Mesenteric fat pad (tissue), 1 donor: Measurements from ENCODE around the gene C18orf63. TPM values are rescaled to one million over a fixed set of nuclear protein-coding genes. Genes with fewer than 3 reads are reported as not detected.

Source experiments
- DNase-seq: peaks from one replicate; pipeline ENCODE4 v3.0.0-alpha.2; 2020; ENCODE audit warnings: low spot score
- total RNA-seq: library from RNA; stranded (reverse); fragmentation: NEBNext Ultra II Directional; extraction: Animal tissue kit (Norgen Biotek cat#: 25700); gene quantifications from one replicate; pipeline ENCODE4 v1.2.1, GENCODE V29; 2021
- donor health status: DM: yes; HTN: yes; CAD: no.

Gene C18orf63
- total RNA-seq, 1 donor from 2014 or later = not detected

DNA sequence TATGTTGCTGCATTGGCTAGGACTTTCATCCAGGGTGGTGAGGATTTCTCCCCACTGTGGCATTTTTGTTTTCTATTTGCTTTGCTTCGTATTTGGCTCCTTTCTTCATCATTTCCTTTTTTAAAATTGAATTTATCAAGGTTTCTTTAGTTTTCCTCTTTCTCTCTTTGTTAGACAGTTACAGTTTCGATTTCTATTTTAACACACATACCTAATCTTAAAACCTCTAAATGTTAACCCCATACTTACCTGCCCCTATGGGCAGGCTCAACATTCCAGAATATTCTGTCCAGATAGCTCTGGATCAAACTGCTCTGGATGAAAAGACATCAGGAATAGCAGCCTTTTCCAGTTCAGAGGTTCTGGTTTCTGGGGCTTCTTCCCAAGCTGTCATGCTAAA lies 92.2 kb downstream of the C18orf63 start:
- no peak for DNase-seq

Other genes with a start within 250 kb of the C18orf63 start
- 0.29 TPM for gene FBXO15, start 168.0 kb upstream of the C18orf63 start, total RNA-seq
- gene TIMM21, start 167.3 kb upstream of the C18orf63 start, total RNA-seq = 28.9 TPM
- 353 TPM for gene CYB5A, start 23.9 kb upstream of the C18orf63 start, total RNA-seq
- gene DIPK1C, start 141.5 kb downstream of the C18orf63 start, total RNA-seq = not detected
- 164 TPM for gene CNDP2, start 180.5 kb downstream of the C18orf63 start, total RNA-seq
- gene CNDP1, start 218.7 kb downstream of the C18orf63 start, total RNA-seq = not detected